Epithelial cell of esophagus (primary cell): ENCODE results near the gene SLCO2A1.

Source experiments
- DNase-seq: peaks from one replicate; pipeline ENCODE4 v3.0.0; 2010; ENCODE audit warnings: low read depth
- H3K4me3 ChIP-seq: 2 replicates; pipeline ENCODE4 v1.5.1; 2011; ENCODE audit warnings: mild to moderate bottlenecking, low read length, control low read depth
- CTCF ChIP-seq: IDR thresholded peaks from 2 replicates; pipeline ENCODE4 v1.5.1; 2011; ENCODE audit warnings: low read depth, mild to moderate bottlenecking, low read length, control low read depth, inconsistent platforms; ENCODE audit not compliant: insufficient read depth; ENCODE audit errors: missing control alignments

SLCO2A1 gene

GRCh38 chr3:133988631-133989161 lies 41.0 kb downstream of the SLCO2A1 start:
- no peak overlapping the region for H3K4me3 ChIP-seq
- peak; percentile 52 for DNase-seq
- no peak for TF ChIP-seq CTCF

- no peak overlapping the region for H3K4me3 ChIP-seq
- no peak for DNase-seq
- TF ChIP-seq CTCF = no peak
These were observed 41.7 kb downstream of the SLCO2A1 start for GRCh38 chr3:133987948-133988484.

GRCh38 chr3:133987136-133987535 lies 42.6 kb downstream of the SLCO2A1 start:
- DNase-seq = no peak
- no peak for TF ChIP-seq CTCF
- no peak overlapping the region for H3K4me3 ChIP-seq

GRCh38 chr3:133986311-133986710 lies 43.4 kb downstream of the SLCO2A1 start:
- no peak for DNase-seq

GRCh38 chr3:133984975-133985374 lies 44.8 kb downstream of the SLCO2A1 start:
- no peak overlapping the region for H3K4me3 ChIP-seq
- no peak for DNase-seq
- no peak for TF ChIP-seq CTCF

More at GRCh38 chr3:133986311-133986710, 43.4 kb downstream of the SLCO2A1 start:
- H3K4me3 ChIP-seq = no peak overlapping the region
- TF ChIP-seq CTCF = no peak

GRCh38 chr3:133983576-133984560 lies 45.9 kb downstream of the SLCO2A1 start:
- no peak for TF ChIP-seq CTCF
- H3K4me3 ChIP-seq = no peak overlapping the region
- DNase-seq = no peak

- H3K4me3 ChIP-seq = no peak overlapping the region
- DNase-seq = no peak
- no peak for TF ChIP-seq CTCF
These were observed 46.6 kb downstream of the SLCO2A1 start for GRCh38 chr3:133983126-133983525.
